ENCODE results near the gene WDR45. TPM values are rescaled to one million over a fixed set of nuclear protein-coding genes. Genes with fewer than 3 reads are reported as not detected.

The WDR45 gene
- total and polyA plus RNA-seq, 2 of the 13 experiments (the other 11 are each of a cell fraction or from before 2014, with no cell fraction given) = 16.4 to 65.5 TPM

GRCh38 chrX:49053223-49054072 lies 26.2 kb downstream of the WDR45 start (continued):
- TF ChIP-seq HNRNPLL (IDR thresholded peaks at IDR 0.05; ENCODE audit: low read depth, low read length, poor library complexity, severe bottlenecking) = peak; percentile 29
- no peak for TF ChIP-seq ZNF7 (CRISPR knock-in tag; IDR thresholded peaks at IDR 0.05)
- TF ChIP-seq ZNF326 (CRISPR knock-in tag; IDR thresholded peaks at IDR 0.05; ENCODE audit: borderline replicate concordance) = no peak
- TF ChIP-seq ZKSCAN5 (CRISPR knock-in tag; IDR thresholded peaks at IDR 0.05) = no peak
- no peak for TF ChIP-seq ZBTB38 (CRISPR knock-in tag; IDR thresholded peaks at IDR 0.05)
- TF ChIP-seq SRY (CRISPR knock-in tag; IDR thresholded peaks at IDR 0.05) = no peak; the same call in 1 of the 2 replicates
- peak; percentile 74; the same call in 1 of the 2 replicates for TF ChIP-seq TFDP1 (CRISPR knock-in tag; IDR thresholded peaks at IDR 0.05; ENCODE audit: borderline replicate concordance)
- no peak for TF ChIP-seq JUND (CRISPR knock-in tag; IDR thresholded peaks at IDR 0.05)
- TF ChIP-seq BCL3 (CRISPR knock-in tag; IDR thresholded peaks at IDR 0.05) = no peak
- 0 out of 2 replicates have a peak, but pooled peaks have one; percentile 23 for TF ChIP-seq CSRNP1 (CRISPR knock-in tag; IDR thresholded peaks at IDR 0.05)
- no peak for TF ChIP-seq KDM2A (CRISPR knock-in tag; IDR thresholded peaks at IDR 0.05; ENCODE audit: borderline replicate concordance, low read depth)
- TF ChIP-seq ZNF878 (CRISPR knock-in tag; IDR thresholded peaks at IDR 0.05) = 0 out of 2 replicates have a peak, but pooled peaks have one; percentile 36
- no peak for TF ChIP-seq NR1H2 (CRISPR knock-in tag; IDR thresholded peaks at IDR 0.05; ENCODE audit: borderline replicate concordance, low read depth)
- no peak for TF ChIP-seq ZNF614 (CRISPR knock-in tag; IDR thresholded peaks at IDR 0.05; ENCODE audit: borderline replicate concordance)
- TF ChIP-seq ZNF441 (CRISPR knock-in tag; IDR thresholded peaks at IDR 0.05; ENCODE audit: borderline replicate concordance) = peak; percentile 40; the same call in 1 of the 2 replicates
- no peak for TF ChIP-seq STAT6 (CRISPR knock-in tag; IDR thresholded peaks at IDR 0.05; ENCODE audit: borderline replicate concordance)
- TF ChIP-seq ZNF432 (CRISPR knock-in tag; IDR thresholded peaks at IDR 0.05; ENCODE audit: borderline replicate concordance) = no peak
- TF ChIP-seq ZNF615 (CRISPR knock-in tag; IDR thresholded peaks at IDR 0.05; ENCODE audit: borderline replicate concordance) = no peak
- no peak for TF ChIP-seq SP2 (CRISPR knock-in tag; IDR thresholded peaks at IDR 0.05)
- no peak for TF ChIP-seq ZNF557 (CRISPR knock-in tag; IDR thresholded peaks at IDR 0.05)
- no peak for TF ChIP-seq ATF1 (CRISPR knock-in tag; IDR thresholded peaks at IDR 0.05)
- TF ChIP-seq POLR2A (IDR thresholded peaks at IDR 0.05; ENCODE audit: insufficient read depth in 1 of 2, low read depth in 2 of 2, low read length in 2 of 2) = peak in 1 of 2 experiments; percentile 54; a peak in 1 of 4 replicates
- no peak for TF ChIP-seq ZNF556 (CRISPR knock-in tag; IDR thresholded peaks at IDR 0.05; ENCODE audit: borderline replicate concordance)
